Measurements from ENCODE around the gene TRANK1.

Gene TRANK1

GRCh38 chr3:36923523-36923943 is 21.3 kb downstream of the TRANK1 start:
- Mint-ChIP-seq H3K9me3 (peaks cover 8 to 11% of the 10 kb centered on the region in 2 donors), H3K27me3 (no peaks in the 10 kb centered on the region), H3K27ac (no peak overlapping the region), H3K4me3 (no peak overlapping the region), H3K36me3 (ENCODE audit: insufficient read depth) (peaks cover 6% of the 10 kb centered on the region), H3K4me1 (ENCODE audit: low read depth in 2 of 2) (peaks cover 8 to 13% of the 10 kb centered on the region in 2 donors)
- DNase-seq (peak in 2 of 3 experiments; percentile 26), ATAC-seq (replicated peaks) (peak; percentile 43)

GRCh38 chr3:36920884-36921567 is 23.8 kb downstream of the TRANK1 start:
- Mint-ChIP-seq H3K27me3 (no peaks in the 10 kb centered on the region), H3K4me1 (ENCODE audit: low read depth in 2 of 2) (peaks cover 23 to 24% of the 10 kb centered on the region in 2 donors), H3K4me3 (no peak overlapping the region), H3K27ac (no peak overlapping the region), H3K9me3 (peaks cover 8 to 11% of the 10 kb centered on the region in 2 donors), H3K36me3 (ENCODE audit: insufficient read depth) (no peaks in the 10 kb centered on the region)
- ATAC-seq (replicated peaks) (no peak), DNase-seq (no peak)

GRCh38 chr3:36919439-36920160 is 25.3 kb downstream of the TRANK1 start:
- no peaks in the 10 kb centered on the region for H3K36me3 Mint-ChIP-seq (ENCODE audit: insufficient read depth)
- H3K27ac Mint-ChIP-seq = no peak overlapping the region
- peaks cover 23 to 24% of the 10 kb centered on the region in 2 donors for H3K4me1 Mint-ChIP-seq (ENCODE audit: low read depth in 2 of 2)
- no peaks in the 10 kb centered on the region for H3K27me3 Mint-ChIP-seq
- ATAC-seq (replicated peaks) = no peak
- peaks cover 8 to 11% of the 10 kb centered on the region in 2 donors for H3K9me3 Mint-ChIP-seq
- no peak overlapping the region for H3K4me3 Mint-ChIP-seq
- DNase-seq = no peak

GRCh38 chr3:36918050-36918449 is 26.8 kb downstream of the TRANK1 start:
- Mint-ChIP-seq H3K4me3 (peak overlapping the region; percentile 17 to 54), H3K36me3 (ENCODE audit: insufficient read depth) (no peaks in the 10 kb centered on the region), H3K4me1 (ENCODE audit: low read depth in 2 of 2) (peaks cover 23 to 25% of the 10 kb centered on the region in 2 donors), H3K27me3 (no peaks in the 10 kb centered on the region), H3K27ac (peak overlapping the region; percentile 76 to 85), H3K9me3 (peaks cover 8 to 11% of the 10 kb centered on the region in 2 donors)
- ATAC-seq (replicated peaks) (peak; percentile 14), DNase-seq (no peak)

- Mint-ChIP-seq H3K4me1 (ENCODE audit: low read depth in 2 of 2) (peaks cover 29 to 36% of the 10 kb centered on the region in 2 donors), H3K4me3 (peak overlapping the region; percentile 66 to 74), H3K9me3 (no peaks in the 10 kb centered on the region), H3K36me3 (ENCODE audit: insufficient read depth) (no peaks in the 10 kb centered on the region), H3K27ac (peak overlapping the region; percentile 77 to 92), H3K27me3 (no peaks in the 10 kb centered on the region)
- peak; percentile 79 for ATAC-seq (replicated peaks)
- DNase-seq = peak; percentile 24 to 43 (median 35)
Measured at GRCh38 chr3:36911990-36912804, 32.7 kb downstream of the TRANK1 start.

GRCh38 chr3:36909666-36910065 is 35.2 kb downstream of the TRANK1 start:
- Mint-ChIP-seq H3K27me3 (no peaks in the 10 kb centered on the region), H3K9me3 (no peaks in the 10 kb centered on the region), H3K4me3 (peak overlapping the region in 1 of 2 donors; percentile 95), H3K27ac (peak overlapping the region; percentile 92 to 96), H3K36me3 (ENCODE audit: insufficient read depth) (peaks cover 13% of the 10 kb centered on the region), H3K4me1 (ENCODE audit: low read depth in 2 of 2) (peaks cover 46 to 57% of the 10 kb centered on the region in 2 donors)
- DNase-seq = no peak
- ATAC-seq (replicated peaks) = no peak

- Mint-ChIP-seq H3K27ac (peak overlapping the region; percentile 92 to 96), H3K27me3 (no peaks in the 10 kb centered on the region), H3K36me3 (ENCODE audit: insufficient read depth) (peaks cover 18% of the 10 kb centered on the region), H3K9me3 (no peaks in the 10 kb centered on the region), H3K4me3 (peak overlapping the region; percentile 92 to 95), H3K4me1 (ENCODE audit: low read depth in 2 of 2) (peaks cover 49 to 60% of the 10 kb centered on the region in 2 donors)
- DNase-seq (no peak), ATAC-seq (replicated peaks) (no peak)
Measured at GRCh38 chr3:36909181-36909580, 35.7 kb downstream of the TRANK1 start.

- Mint-ChIP-seq H3K4me3 (peak overlapping the region; percentile 92 to 95), H3K4me1 (ENCODE audit: low read depth in 2 of 2) (peaks cover 47 to 58% of the 10 kb centered on the region in 2 donors), H3K36me3 (ENCODE audit: insufficient read depth) (peaks cover 18% of the 10 kb centered on the region), H3K27ac (peak overlapping the region; percentile 92 to 96), H3K27me3 (no peaks in the 10 kb centered on the region), H3K9me3 (no peaks in the 10 kb centered on the region)
- no peak for DNase-seq
- no peak for ATAC-seq (replicated peaks)
Measured at GRCh38 chr3:36908647-36909180, 36.1 kb downstream of the TRANK1 start.

GRCh38 chr3:36907911-36908646 is 36.8 kb downstream of the TRANK1 start:
- Mint-ChIP-seq H3K4me1 (ENCODE audit: low read depth in 2 of 2) (peaks cover 47 to 58% of the 10 kb centered on the region in 2 donors), H3K27ac (peak overlapping the region; percentile 92 to 96), H3K27me3 (no peaks in the 10 kb centered on the region), H3K4me3 (peak overlapping the region; percentile 92 to 95), H3K9me3 (no peaks in the 10 kb centered on the region), H3K36me3 (ENCODE audit: insufficient read depth) (peaks cover 24% of the 10 kb centered on the region)
- DNase-seq (peak; percentile 62 to 67 (median 62)), ATAC-seq (replicated peaks) (peak; percentile 73)

GRCh38 chr3:36906504-36907149 is 38.2 kb downstream of the TRANK1 start:
- Mint-ChIP-seq H3K9me3 (no peaks in the 10 kb centered on the region), H3K27me3 (no peaks in the 10 kb centered on the region), H3K27ac (peak overlapping the region; percentile 92 to 96), H3K36me3 (ENCODE audit: insufficient read depth) (peaks cover 38% of the 10 kb centered on the region), H3K4me1 (ENCODE audit: low read depth in 2 of 2) (peaks cover 48 to 59% of the 10 kb centered on the region in 2 donors), H3K4me3 (peak overlapping the region; percentile 92 to 95)
- DNase-seq = no peak
- peak; percentile 31 for ATAC-seq (replicated peaks)

GRCh38 chr3:36905545-36905944 is 39.3 kb downstream of the TRANK1 start:
- Mint-ChIP-seq H3K4me1 (ENCODE audit: low read depth in 2 of 2) (peaks cover 53 to 69% of the 10 kb centered on the region in 2 donors), H3K27ac (peak overlapping the region; percentile 92 to 96), H3K27me3 (no peaks in the 10 kb centered on the region), H3K4me3 (peak overlapping the region; percentile 92 to 95), H3K36me3 (ENCODE audit: insufficient read depth) (peaks cover 49% of the 10 kb centered on the region), H3K9me3 (no peaks in the 10 kb centered on the region)
- ATAC-seq (replicated peaks) (no peak), DNase-seq (no peak)

- peak overlapping the region; percentile 92 to 96 for H3K27ac Mint-ChIP-seq
- no peaks in the 10 kb centered on the region for H3K27me3 Mint-ChIP-seq
- H3K4me1 Mint-ChIP-seq (ENCODE audit: low read depth in 2 of 2) = peaks cover 53 to 74% of the 10 kb centered on the region in 2 donors
- H3K9me3 Mint-ChIP-seq = no peaks in the 10 kb centered on the region
- peaks cover 58% of the 10 kb centered on the region for H3K36me3 Mint-ChIP-seq (ENCODE audit: insufficient read depth)
- no peak for DNase-seq
- no peak for ATAC-seq (replicated peaks)
- H3K4me3 Mint-ChIP-seq = peak overlapping the region; percentile 92 to 95
Measured at GRCh38 chr3:36904641-36905040, 40.2 kb downstream of the TRANK1 start.

All from effector memory CD8-positive, alpha-beta T cell (primary cell).